RWPE2 (cell line): ENCODE data around the gene KRTAP4-16.
"Not testable (repeated sequence)": the region's sequence is repeated elsewhere in the genome, so short reads cannot be mapped to it uniquely, and the experiment has no call there.

Experiments used
- ATAC-seq: fragments of 200-7000 bp; cut with Tn5 transposase; 3 replicates; pipeline ENCODE4 v1.9.1; 2021; ENCODE audit warnings: low read depth
- DNase-seq: peaks from one replicate; pipeline ENCODE4 v3.0.0-alpha.2; 2020; ENCODE audit warnings: low spot score
- H3K27ac ChIP-seq: fragments of 450-650 bp; 2 replicates; pipeline ENCODE4 v1.5.1; 2017; ENCODE audit warnings: mild to moderate bottlenecking; ENCODE audit not compliant: poor library complexity, severe bottlenecking
- H3K27me3 ChIP-seq: fragments of 250-450 bp; sonication (Bioruptor Pico); 2 replicates; pipeline ENCODE4 v1.5.1; 2021; ENCODE audit warnings: mild to moderate bottlenecking, moderate library complexity; ENCODE audit not compliant: insufficient read depth, poor library complexity, severe bottlenecking
- H3K36me3 ChIP-seq: fragments of 250-450 bp; sonication (Bioruptor Pico); 2 replicates; pipeline ENCODE4 v1.5.1; 2020; ENCODE audit warnings: low read depth, mild to moderate bottlenecking, moderate library complexity
- H3K4me1 ChIP-seq: fragments of 250-450 bp; sonication (Bioruptor Pico); 2 replicates; pipeline ENCODE4 v1.5.1; 2021; ENCODE audit warnings: mild to moderate bottlenecking, moderate library complexity; ENCODE audit not compliant: insufficient read depth, poor library complexity, severe bottlenecking
- H3K4me3 ChIP-seq: fragments of 250-450 bp; sonication (Bioruptor Pico); 2 replicates; pipeline ENCODE4 v1.5.1; 2021; ENCODE audit warnings: mild to moderate bottlenecking, moderate library complexity; ENCODE audit not compliant: severe bottlenecking
- H3K9me3 ChIP-seq: fragments of 250-450 bp; sonication (Bioruptor Pico); 2 replicates; pipeline ENCODE4 v1.5.1; 2021; ENCODE audit warnings: mild to moderate bottlenecking, moderate library complexity; ENCODE audit not compliant: severe bottlenecking
- CTCF ChIP-seq: fragments of 450-650 bp; IDR thresholded peaks from one replicate; pipeline ENCODE4 v1.5.1; 2017; ENCODE audit warnings: mild to moderate bottlenecking, moderate library complexity; ENCODE audit not compliant: poor library complexity, severe bottlenecking

The KRTAP4-16 gene

GRCh38 chr17:41098481-41098880 lies 3.5 kb downstream of the KRTAP4-16 start:
- H3K9me3 ChIP-seq = peaks cover 3% of the 10 kb centered on the region
- no peak overlapping the region for H3K4me3 ChIP-seq
- TF ChIP-seq CTCF = no peak
- peak overlapping the region; percentile 89 for H3K27ac ChIP-seq
- H3K36me3 ChIP-seq = no peaks in the 10 kb centered on the region
- peaks cover 27% of the 10 kb centered on the region for H3K4me1 ChIP-seq
- ATAC-seq (peak; percentile 81), DNase-seq (no peak)
- H3K27me3 ChIP-seq = no peaks in the 10 kb centered on the region

GRCh38 chr17:41098042-41098441 lies 4.0 kb downstream of the KRTAP4-16 start, which contains the start of gene KRTAP4-8:
Gene KRTAP4-8 (minus strand): TSS chr17:41098142. CDS start chr17:41098084, 58 bp downstream.
- Histone ChIP-seq H3K36me3 (no peaks in the 10 kb centered on the region), H3K27me3 (no peaks in the 10 kb centered on the region), H3K4me3 (no peak within 1 kb of the TSS), H3K9me3 (peaks cover 3% of the 10 kb centered on the region), H3K4me1 (peaks cover 27% of the 10 kb centered on the region), H3K27ac (peak within 1 kb of the TSS; percentile 89)
- DNase-seq (no peak), ATAC-seq (no peak)
- TF ChIP-seq CTCF = no peak

- Histone ChIP-seq H3K4me3 (no peak overlapping the region), H3K4me1 (peaks cover 26% of the 10 kb centered on the region), H3K27ac (no peak overlapping the region), H3K36me3 (no peaks in the 10 kb centered on the region), H3K9me3 (peaks cover 3% of the 10 kb centered on the region), H3K27me3 (no peaks in the 10 kb centered on the region)
- DNase-seq (no peak), ATAC-seq (no peak)
- no peak for TF ChIP-seq CTCF
These were observed 6.0 kb downstream of the KRTAP4-16 start for GRCh38 chr17:41096055-41096454.

GRCh38 chr17:41088760-41089352 lies 13.2 kb downstream of the KRTAP4-16 start:
- H3K36me3 ChIP-seq, H3K9me3 ChIP-seq, ATAC-seq, H3K4me3 ChIP-seq, H3K27me3 ChIP-seq, H3K4me1 ChIP-seq, DNase-seq, H3K27ac ChIP-seq: not testable (repeated sequence)

GRCh38 chr17:41084100-41084856 lies 17.7 kb downstream of the KRTAP4-16 start, which contains the start of gene KRTAP4-7:
Gene KRTAP4-7 (plus strand): TSS chr17:41084150. CDS start chr17:41084207, 57 bp downstream.
- not testable (repeated sequence) for H3K9me3 ChIP-seq, H3K27me3 ChIP-seq, DNase-seq, ATAC-seq, H3K4me1 ChIP-seq, H3K36me3 ChIP-seq, H3K4me3 ChIP-seq
- peak within 1 kb of the TSS; percentile 71 for H3K27ac ChIP-seq

GRCh38 chr17:41083427-41083826 lies 18.6 kb downstream of the KRTAP4-16 start:
- DNase-seq, H3K36me3 ChIP-seq, H3K27me3 ChIP-seq, H3K4me1 ChIP-seq, H3K9me3 ChIP-seq, H3K4me3 ChIP-seq: not testable (repeated sequence)
- peak overlapping the region; percentile 71 for H3K27ac ChIP-seq
- ATAC-seq = peak; percentile 95
